Adrenal gland (tissue), 12 donors: ENCODE data around the gene PLAAT4. TPM values are rescaled to one million over a fixed set of nuclear protein-coding genes. Genes with fewer than 3 reads are reported as not detected.

Source experiments
- DNase-seq, 7 donors: peaks; one replicate each; pipeline ENCODE4 v3.0.0-alpha.2; 2019 to 2020
- H3K27ac ChIP-seq, 5 donors: fragments of 200-600 bp; sonication (generic) in 4 of 5; 1 replicate in 3 of 5; 2 replicates in 2 of 5; pipeline versions ENCODE4 v1.5.1 to v1.8.0; 2016 to 2020; ENCODE audit warnings: mild to moderate bottlenecking in 1 of 5
- H3K27me3 ChIP-seq: fragments of 200-600 bp; 2 replicates; pipeline ENCODE4 v1.8.0; 2021
- H3K36me3 ChIP-seq, 2 donors: fragments of 200-600 bp; replicated peaks in 1 of 2; 1 replicate in 1 of 2; 2 replicates in 1 of 2; pipeline versions ENCODE4 v1.5.1 to v1.8.0; 2018 to 2022
- H3K4me1 ChIP-seq, 2 donors: fragments of 200-600 bp; replicated peaks in 1 of 2; 1 replicate in 1 of 2; 2 replicates in 1 of 2; pipeline versions ENCODE4 v1.5.1 to v1.8.0; 2018 to 2021
- H3K4me3 ChIP-seq, 4 donors: fragments of 200-600 bp; sonication (generic) in 3 of 4; one replicate each; pipeline ENCODE4 v1.5.1; 2016 to 2018
- H3K9me3 ChIP-seq, 3 donors: fragments of 200-600 bp; sonication (generic) in 1 of 3; replicated peaks in 1 of 3; 1 replicate in 2 of 3; 2 replicates in 1 of 3; pipeline versions ENCODE4 v1.5.1 to v1.8.0; 2016 to 2021
- POLR2A ChIP-seq, 2 donors: fragments of 450-650 bp; IDR thresholded peaks; one replicate each; pipeline ENCODE4 v1.6.1; 2017; ENCODE audit warnings: antibody characterized with exemption in 2 of 2, mild to moderate bottlenecking in 2 of 2, moderate library complexity in 1 of 2
- WGBS, 4 donors: extraction: QIAGEN DNeasy Blood & Tissue Kit in 2 of 4; methylation state at CpG; one replicate each; pipeline versions ENCODE4 v1.1.5 to v1.1.7; 2013 to 2017; 5-methylcytosine and 5-hydroxymethylcytosine counted together
- intact Hi-C, 2 donors: fragments of 100-400 bp; cut with DNase I; formaldehyde crosslinking; loops; one replicate each; pipeline versions ENCODE4 v1.14.1 to v1.15.0; 2022 to 2023
- polyA plus RNA-seq, 3 donors: library from polyadenylated mRNA; stranded (reverse); fragments of 200-250 nt in 2 of 3; fragments of 350-450 nt in 1 of 3; fragmentation: Illumina TruSeq in 1 of 3; extraction: RNeasy Lipid Tissue Mini Kit (QIAGEN cat#74804) in 1 of 3; gene quantifications; one replicate each; pipeline ENCODE4 v1.2.3, GENCODE V29; 2013 to 2014
- total RNA-seq, 9 donors: library from RNA; depleted of rRNA in 4 of 9; stranded (reverse); fragments of >200 nt in 4 of 9; fragments of 120-200 nt in 1 of 9; fragmentation: NEBNext Ultra II Directional in 1 of 9; extraction: Animal tissue kit (Norgen Biotek cat#: 25700) in 1 of 9; gene quantifications; one replicate each; pipeline versions ENCODE4 v1.1.0 to v1.2.4, GENCODE V29; 2013 to 2023
- TF ChIP-seq, protein P1 (sequence below), 6 experiments: fragments of 450-650 bp in 4 of 6; fragments of 200-600 bp in 2 of 6; sonication (generic) in 1 of 6; IDR thresholded peaks; 1 replicate in 5 of 6; 2 replicates in 1 of 6; pipeline versions ENCODE4 v1.5.1 to v1.8.0; 2016 to 2021; ENCODE audit warnings: antibody characterized with exemption in 6 of 6, mild to moderate bottlenecking in 2 of 6, moderate library complexity in 1 of 6
- donor health status: healthy with polysubstance abuse.
- donor health status: Bipolar disorder and iron deficiency.
- donor health status: DM: yes; HTN: yes; CAD: no.
- donor health status: DM: no; HTN: no; CAD: no.
- donor health status: DM: no; HTN: no; CAD: no.
- donor health status: DM: yes; HTN: yes; CAD: no.

Gene PLAAT4
- total and polyA plus RNA-seq, 12 donors = 3.7 to 49.5 (median 27.1) TPM

DNA sequence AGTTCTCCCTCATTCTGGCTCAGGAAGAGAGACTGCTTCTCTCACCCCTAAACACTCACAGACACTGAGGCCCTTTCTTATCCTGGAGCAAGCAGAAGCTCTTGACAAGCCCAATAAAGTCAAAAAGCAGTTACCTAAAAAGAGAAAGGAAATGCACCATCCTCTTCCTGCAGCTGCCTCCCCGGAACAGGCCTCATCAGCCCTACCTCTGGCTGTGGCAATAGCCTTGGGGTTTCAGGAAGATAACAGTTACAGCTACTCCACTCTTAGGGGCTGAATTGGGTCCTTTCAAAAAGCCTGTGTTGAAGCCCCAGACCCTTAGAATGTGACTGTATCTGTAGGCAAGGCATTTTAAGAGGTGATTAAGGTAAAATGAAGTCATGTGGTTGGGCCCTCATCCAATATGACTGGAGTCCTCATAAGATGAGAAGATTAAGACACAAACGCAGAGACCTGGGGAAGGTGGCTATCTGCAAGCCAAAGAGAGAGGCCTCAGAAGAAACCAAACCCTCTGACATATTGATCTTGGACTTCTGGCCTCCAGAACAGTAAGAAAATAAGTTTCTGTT is 34.3 kb upstream of the PLAAT4 start:
- no peak for DNase-seq
- no peaks in the 10 kb centered on the region for H3K36me3 ChIP-seq
- TF ChIP-seq, protein P1, sequence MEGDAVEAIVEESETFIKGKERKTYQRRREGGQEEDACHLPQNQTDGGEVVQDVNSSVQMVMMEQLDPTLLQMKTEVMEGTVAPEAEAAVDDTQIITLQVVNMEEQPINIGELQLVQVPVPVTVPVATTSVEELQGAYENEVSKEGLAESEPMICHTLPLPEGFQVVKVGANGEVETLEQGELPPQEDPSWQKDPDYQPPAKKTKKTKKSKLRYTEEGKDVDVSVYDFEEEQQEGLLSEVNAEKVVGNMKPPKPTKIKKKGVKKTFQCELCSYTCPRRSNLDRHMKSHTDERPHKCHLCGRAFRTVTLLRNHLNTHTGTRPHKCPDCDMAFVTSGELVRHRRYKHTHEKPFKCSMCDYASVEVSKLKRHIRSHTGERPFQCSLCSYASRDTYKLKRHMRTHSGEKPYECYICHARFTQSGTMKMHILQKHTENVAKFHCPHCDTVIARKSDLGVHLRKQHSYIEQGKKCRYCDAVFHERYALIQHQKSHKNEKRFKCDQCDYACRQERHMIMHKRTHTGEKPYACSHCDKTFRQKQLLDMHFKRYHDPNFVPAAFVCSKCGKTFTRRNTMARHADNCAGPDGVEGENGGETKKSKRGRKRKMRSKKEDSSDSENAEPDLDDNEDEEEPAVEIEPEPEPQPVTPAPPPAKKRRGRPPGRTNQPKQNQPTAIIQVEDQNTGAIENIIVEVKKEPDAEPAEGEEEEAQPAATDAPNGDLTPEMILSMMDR (IDR thresholded peaks at IDR 0.05) = no peak
- TF ChIP-seq POLR2A (IDR thresholded peaks at IDR 0.05) = no peak
- H3K27ac ChIP-seq = no peak overlapping the region
- peaks cover 0 to 7% of the 10 kb centered on the region in 2 donors for H3K4me1 ChIP-seq
- H3K4me3 ChIP-seq = no peak overlapping the region
- intact Hi-C loops = no loop called here
- H3K27me3 ChIP-seq = no peaks in the 10 kb centered on the region
- 69 to 75% (median 71%) methylated on average over 2 of the region's 2 CpGs for WGBS, 4 donors
- no peaks in the 10 kb centered on the region for H3K9me3 ChIP-seq

DNA sequence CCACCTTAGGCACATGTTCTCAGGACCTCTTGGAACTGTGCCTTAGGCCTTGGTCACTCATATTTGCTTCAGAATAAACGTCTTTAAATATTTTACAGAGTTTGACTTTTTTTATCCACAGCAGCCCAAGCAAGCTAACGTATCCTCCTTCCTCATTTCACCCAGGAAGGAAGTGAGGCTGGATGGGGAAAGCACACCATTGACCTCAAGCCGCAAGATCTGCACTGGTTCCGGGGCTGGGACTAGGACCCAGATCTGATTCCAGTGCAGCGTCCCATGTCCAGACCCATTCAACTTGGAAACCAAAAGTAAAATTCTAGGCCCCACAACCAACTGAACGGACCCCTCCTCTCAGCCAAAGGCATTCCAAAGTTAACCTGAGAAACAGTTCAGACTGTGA is 33.1 kb upstream of the PLAAT4 start:
- H3K4me3 ChIP-seq = no peak overlapping the region
- TF ChIP-seq POLR2A (IDR thresholded peaks at IDR 0.05) = no peak
- TF ChIP-seq, protein P1 (IDR thresholded peaks at IDR 0.05) = no peak
- H3K9me3 ChIP-seq = no peaks in the 10 kb centered on the region
- H3K27me3 ChIP-seq = no peaks in the 10 kb centered on the region
- H3K4me1 ChIP-seq = peaks cover 0 to 7% of the 10 kb centered on the region in 2 donors
- peak overlapping the region in 1 of 5 donors; percentile 17 for H3K27ac ChIP-seq
- intact Hi-C loops = no loop called here
- H3K36me3 ChIP-seq = no peaks in the 10 kb centered on the region
- DNase-seq = peak in 1 of 7 donors; percentile 35
- 68 to 78% (median 73%) methylated on average over 6 of the region's 6 CpGs for WGBS, 4 donors

DNA sequence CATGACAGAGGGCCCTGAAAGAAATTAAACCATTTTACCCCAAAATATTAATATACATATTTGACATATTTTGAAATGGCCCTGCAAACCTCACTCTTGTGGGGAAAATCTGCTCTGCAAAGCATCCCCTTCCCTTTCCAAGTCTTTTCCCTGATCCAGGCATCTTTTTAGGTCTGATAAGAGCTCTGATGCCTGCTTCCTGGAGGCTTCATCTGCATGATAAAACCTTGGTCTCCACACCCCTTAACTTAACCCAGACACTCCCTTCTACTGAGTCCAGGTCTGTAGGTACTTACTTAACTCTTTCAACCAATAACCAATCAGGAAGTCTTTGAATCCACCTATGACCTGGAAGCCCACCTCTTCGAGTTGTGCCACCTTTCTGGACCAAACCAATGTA is 32.6 kb upstream of the PLAAT4 start:
- 70 to 94% (median 90%) methylated on average over 1 of the region's 1 CpG for WGBS, 4 donors
- intact Hi-C loops = no loop called here
- no peaks in the 10 kb centered on the region for H3K27me3 ChIP-seq
- TF ChIP-seq, protein P1 (IDR thresholded peaks at IDR 0.05) = no peak
- TF ChIP-seq POLR2A (IDR thresholded peaks at IDR 0.05) = no peak
- H3K9me3 ChIP-seq = no peaks in the 10 kb centered on the region
- no peak overlapping the region for H3K4me3 ChIP-seq
- no peaks in the 10 kb centered on the region for H3K36me3 ChIP-seq
- peak overlapping the region in 1 of 5 donors; percentile 17 for H3K27ac ChIP-seq
- DNase-seq = no peak
- peaks cover 0 to 7% of the 10 kb centered on the region in 2 donors for H3K4me1 ChIP-seq

DNA sequence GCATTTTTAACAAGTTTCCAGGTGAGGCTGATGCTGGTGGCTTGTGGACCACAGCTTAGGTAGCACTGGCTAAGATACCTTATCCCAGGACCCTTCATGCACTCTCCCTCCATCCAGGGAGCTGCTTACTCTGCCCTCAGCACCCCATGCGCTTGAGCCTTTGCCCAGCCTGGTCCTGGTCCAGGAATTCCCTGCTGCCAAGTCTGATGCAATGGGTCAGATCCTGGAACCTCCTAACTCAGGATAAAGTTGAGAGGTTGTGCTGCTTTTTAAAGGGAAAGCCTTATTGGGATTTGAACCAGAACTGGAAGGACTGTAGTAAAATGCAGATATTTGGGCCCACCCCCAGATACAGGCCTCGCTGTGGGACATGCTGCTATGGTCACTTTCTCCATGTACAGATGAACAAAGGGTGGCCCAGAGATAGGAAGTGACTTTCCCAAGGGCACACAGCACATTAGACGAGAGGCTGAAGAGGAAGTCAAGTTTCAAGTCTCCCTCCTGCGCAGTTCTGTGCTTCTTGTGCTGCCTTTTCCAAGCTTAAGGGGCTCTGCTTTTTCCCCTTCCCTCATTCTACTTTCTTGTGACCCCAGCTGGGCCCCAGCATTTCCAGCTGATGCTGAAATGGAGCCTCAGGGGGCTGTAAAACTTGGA is 31.5 kb upstream of the PLAAT4 start:
- no peaks in the 10 kb centered on the region for H3K27me3 ChIP-seq
- no peaks in the 10 kb centered on the region for H3K9me3 ChIP-seq
- intact Hi-C loops = no loop called here
- TF ChIP-seq, protein P1 (IDR thresholded peaks at IDR 0.05) = no peak
- TF ChIP-seq POLR2A (IDR thresholded peaks at IDR 0.05) = no peak
- H3K27ac ChIP-seq = no peak overlapping the region
- peak in 6 of 7 donors; percentile 50 to 75 (median 54) for DNase-seq
- H3K36me3 ChIP-seq = no peaks in the 10 kb centered on the region
- H3K4me1 ChIP-seq = peaks cover 0 to 7% of the 10 kb centered on the region in 2 donors
- WGBS, 4 donors = 51 to 62% (median 57%) methylated on average over 4 of the region's 4 CpGs
- H3K4me3 ChIP-seq = no peak overlapping the region
